ENCODE data around the gene DENND1A.
"Not testable (repeated sequence)": the region's sequence is repeated elsewhere in the genome, so short reads cannot be mapped to it uniquely, and the experiment has no call there.

The DENND1A gene

GRCh38 chr9:123402981-123403509, 526.9 kb downstream of the DENND1A start:
- in situ Hi-C loops (cut with MboI; ENCODE audit: low sequenced_read_pairs, unreplicated experiment): no loop called here
- DNase-seq (ENCODE audit: low spot score): no peak
- TF ChIP-seq CTCF (IDR thresholded peaks at IDR 0.05; ENCODE audit: borderline replicate concordance, control extremely low read depth, extremely low read depth, insufficient read depth, missing control alignments): no peak

- in situ Hi-C loops (cut with MboI; ENCODE audit: low sequenced_read_pairs, unreplicated experiment): no loop called here
- peak; percentile 49 for TF ChIP-seq CTCF (IDR thresholded peaks at IDR 0.05; ENCODE audit: borderline replicate concordance, control extremely low read depth, extremely low read depth, insufficient read depth, missing control alignments)
- DNase-seq (ENCODE audit: low spot score): peak; percentile 75
Measured at GRCh38 chr9:123401879-123402513, 527.9 kb downstream of the DENND1A start.

DNA sequence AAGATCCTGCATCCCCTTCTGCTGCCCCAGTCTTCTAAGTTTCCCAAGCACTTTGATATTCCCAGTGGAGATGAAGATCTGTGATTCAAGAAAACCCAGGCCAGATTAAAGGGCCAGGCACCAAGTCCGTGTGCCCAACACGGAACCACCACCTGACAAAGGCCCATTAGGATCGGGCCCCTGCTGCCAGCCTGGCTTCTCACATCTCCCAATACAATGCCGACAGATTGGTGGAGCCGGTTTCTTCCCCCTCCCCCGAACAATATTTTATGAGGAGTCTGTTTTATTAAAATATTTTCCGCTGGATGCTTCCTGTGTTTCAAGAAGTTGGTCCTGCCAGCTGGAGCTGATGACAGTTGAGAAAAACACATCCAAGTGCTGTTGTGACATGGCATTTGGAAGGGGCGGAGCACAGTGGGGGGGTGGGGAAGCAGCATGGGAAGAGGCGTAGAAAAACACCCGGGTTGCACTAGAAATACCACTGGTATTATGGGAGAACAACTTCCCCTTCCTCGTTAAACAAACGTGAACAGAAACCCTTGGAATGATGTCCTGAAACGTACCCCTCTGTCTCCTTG, 528.9 kb downstream of the DENND1A start:
- DNase-seq (ENCODE audit: low spot score): no peak
- TF ChIP-seq CTCF (IDR thresholded peaks at IDR 0.05; ENCODE audit: borderline replicate concordance, control extremely low read depth, extremely low read depth, insufficient read depth, missing control alignments): no peak
- in situ Hi-C loops (cut with MboI; ENCODE audit: low sequenced_read_pairs, unreplicated experiment): no loop called here

- in situ Hi-C loops (cut with MboI; ENCODE audit: low sequenced_read_pairs, unreplicated experiment): no loop called here
- TF ChIP-seq CTCF (IDR thresholded peaks at IDR 0.05; ENCODE audit: borderline replicate concordance, control extremely low read depth, extremely low read depth, insufficient read depth, missing control alignments): peak; percentile 27
- peak; percentile 74 for DNase-seq (ENCODE audit: low spot score)
Measured at GRCh38 chr9:123399803-123400378, 530.0 kb downstream of the DENND1A start.

DNA sequence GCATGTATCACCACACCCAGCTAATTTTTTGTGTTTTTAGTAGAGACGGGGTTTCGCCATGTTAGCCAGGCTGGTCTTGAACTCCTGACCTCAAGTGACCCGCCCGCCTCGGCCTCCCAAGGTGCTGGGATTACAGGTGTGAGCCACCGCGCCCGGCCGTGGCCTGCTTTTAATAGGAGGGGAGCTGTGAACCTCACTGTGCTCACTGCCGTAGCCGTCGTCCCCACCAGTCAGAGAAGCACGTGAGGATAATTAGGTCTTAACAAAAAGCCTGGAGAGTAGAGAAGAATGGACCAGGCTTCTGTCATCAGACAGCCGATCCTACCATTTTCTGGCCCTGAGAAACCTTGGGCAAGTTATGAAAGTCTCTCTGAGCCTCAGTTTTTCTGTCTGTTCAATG, 531.0 kb downstream of the DENND1A start:
- in situ Hi-C loops (cut with MboI; ENCODE audit: low sequenced_read_pairs, unreplicated experiment); DNase-seq (ENCODE audit: low spot score): not testable (repeated sequence)

- in situ Hi-C loops (cut with MboI; ENCODE audit: low sequenced_read_pairs, unreplicated experiment): no loop called here
- DNase-seq (ENCODE audit: low spot score): no peak
- no peak for TF ChIP-seq CTCF (IDR thresholded peaks at IDR 0.05; ENCODE audit: borderline replicate concordance, control extremely low read depth, extremely low read depth, insufficient read depth, missing control alignments)
Measured at GRCh38 chr9:123397975-123398374, 532.0 kb downstream of the DENND1A start.
